ENCODE results near the gene GJC2.

DNA sequence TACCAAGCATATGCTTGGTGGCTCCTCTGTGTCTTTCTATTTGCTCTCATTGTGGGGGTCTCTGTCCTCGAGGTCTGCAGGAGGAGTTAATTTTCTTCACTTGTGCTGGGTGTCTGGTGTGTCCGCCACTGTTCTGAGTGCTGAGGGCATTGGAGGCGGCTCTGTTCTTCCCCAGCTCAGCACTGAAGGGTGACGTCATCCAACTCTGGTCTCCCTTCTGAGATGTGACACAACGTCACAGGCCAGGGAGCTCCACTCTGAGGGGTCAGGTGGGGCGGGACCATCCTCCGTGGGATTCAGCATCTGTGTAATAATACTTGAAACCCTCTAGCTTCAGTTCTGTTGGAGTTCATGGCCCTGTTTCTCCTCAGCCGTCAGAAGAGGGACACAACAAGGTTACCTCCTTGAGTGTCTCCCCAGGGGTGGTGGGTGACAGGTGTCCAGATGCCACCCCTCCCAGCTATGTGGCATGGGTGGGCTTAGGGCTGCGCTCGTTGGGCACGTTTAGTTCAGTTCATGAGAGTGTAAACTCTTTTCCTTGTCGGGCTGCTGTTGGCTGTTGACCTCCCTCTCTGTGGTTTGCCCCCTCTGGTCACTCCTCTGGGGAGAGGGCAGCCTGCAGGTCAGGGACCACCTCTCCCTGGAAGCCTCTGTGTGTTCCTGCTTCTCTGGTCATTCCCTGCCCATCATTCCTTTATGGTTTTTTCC, 19.0 kb downstream of the GJC2 start:
- TF ChIP-seq SP1 (IDR thresholded peaks at IDR 0.05) = no peak
- no peak for TF ChIP-seq FOXK2 (IDR thresholded peaks at IDR 0.05)
- no peak for TF ChIP-seq NFRKB (IDR thresholded peaks at IDR 0.05)

All from HEK293T (cell line).